ENCODE measurements around the gene CHRM1. TPM values are rescaled to one million over a fixed set of nuclear protein-coding genes. Genes with fewer than 3 reads are reported as not detected.

Gene CHRM1
- total RNA-seq, 2 experiments from 2014 or later, result not detected

DNA sequence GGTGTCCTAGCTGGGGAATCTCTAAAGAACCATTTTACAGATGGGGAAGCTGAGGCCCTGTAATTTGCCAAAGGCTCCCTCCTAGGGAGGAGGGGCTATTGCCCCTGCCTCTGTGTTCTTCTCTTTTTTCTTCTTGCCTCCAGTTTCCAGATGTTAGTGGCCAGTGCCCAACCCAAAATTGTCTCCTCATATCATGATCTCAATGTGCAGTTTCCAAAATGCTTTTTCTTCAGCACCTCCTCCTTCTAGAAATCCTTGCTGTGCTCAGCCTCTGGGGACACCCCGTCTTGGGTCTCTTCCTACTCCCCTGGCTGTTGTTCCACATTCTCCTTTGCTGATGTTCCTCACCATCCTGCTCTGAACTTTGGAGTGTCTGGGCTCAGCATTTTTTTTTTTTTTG is 9.5 kb upstream of the CHRM1 start:
- Histone ChIP-seq H3K36me3 (ENCODE audit: insufficient read depth, low read length) (no peaks in the 10 kb centered on the region), H3K79me2 (ENCODE audit: insufficient read depth, low read depth, low read length) (no peaks in the 10 kb centered on the region), H3K27ac (ENCODE audit: low read depth, low read length, poor library complexity, severe bottlenecking) (no peak overlapping the region), H3K9me2 (ENCODE audit: insufficient read depth, low read length) (no peaks in the 10 kb centered on the region), H3K4me2 (ENCODE audit: low read length) (no peak overlapping the region), H3K4me3 (ENCODE audit: low read depth, low read length, poor library complexity, severe bottlenecking) (no peak overlapping the region), H2AFZ (ENCODE audit: low read length) (no peak overlapping the region), H3K9me3 (ENCODE audit: low read length) (no peaks in the 10 kb centered on the region), H3K4me1 (ENCODE audit: insufficient read depth, low read length, poor library complexity, severe bottlenecking) (no peaks in the 10 kb centered on the region), H4K20me1 (ENCODE audit: insufficient read depth, low read length) (no peaks in the 10 kb centered on the region)
- no peak for DNase-seq (ENCODE audit: low spot score)
- intact Hi-C loops (cut with micrococcal nuclease; ENCODE audit: unreplicated experiment), result no loop called here
- no peak for TF ChIP-seq EZH2phosphoT487 (IDR thresholded peaks at IDR 0.05; ENCODE audit: borderline replicate concordance, low read depth, low read length)
- ChIA-PET CTCF (ENCODE audit: unreplicated experiment) (no interaction called here), POLR2A (interaction anchor here (0.7 kb wide), 1 partner anchor 1532 kb away, joined by 3 read pairs; no protein-coding TSS in a partner anchor)
- no TSS peak for BruUV-seq (replicated peaks)

DNA sequence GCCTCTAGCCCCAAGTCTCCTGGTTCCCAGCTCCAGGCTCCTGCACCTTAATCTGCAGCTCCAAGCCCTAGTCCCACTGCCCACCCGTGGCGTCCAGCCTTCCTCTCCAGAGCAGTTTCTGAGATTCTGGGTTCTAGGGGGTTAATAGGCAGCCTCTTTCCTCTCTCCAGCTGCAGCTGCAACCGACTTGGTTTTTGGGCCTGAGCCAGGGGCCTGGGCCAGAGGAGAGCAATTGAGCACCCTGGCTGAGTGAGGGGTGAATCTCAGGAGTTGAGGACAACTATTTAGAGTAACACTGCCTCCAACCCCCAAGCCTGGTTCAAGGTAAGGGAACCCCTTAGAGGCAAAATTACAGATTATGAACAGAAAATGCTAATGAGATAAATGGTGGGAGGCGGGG is 9.0 kb upstream of the CHRM1 start:
- no peaks in the 10 kb centered on the region for H3K36me3 ChIP-seq (ENCODE audit: insufficient read depth, low read length)
- no peak for DNase-seq (ENCODE audit: low spot score)
- no peak overlapping the region for H3K4me3 ChIP-seq (ENCODE audit: low read depth, low read length, poor library complexity, severe bottlenecking)
- no peaks in the 10 kb centered on the region for H3K9me2 ChIP-seq (ENCODE audit: insufficient read depth, low read length)
- ChIA-PET POLR2A (no interaction called here), CTCF (ENCODE audit: unreplicated experiment) (no interaction called here)
- no peaks in the 10 kb centered on the region for H3K79me2 ChIP-seq (ENCODE audit: insufficient read depth, low read depth, low read length)
- intact Hi-C loops (cut with micrococcal nuclease; ENCODE audit: unreplicated experiment), result no loop called here
- no peaks in the 10 kb centered on the region for H3K4me1 ChIP-seq (ENCODE audit: insufficient read depth, low read length, poor library complexity, severe bottlenecking)
- no peak overlapping the region for H2AFZ ChIP-seq (ENCODE audit: low read length)
- H3K9me3 ChIP-seq (ENCODE audit: low read length), result no peaks in the 10 kb centered on the region
- BruUV-seq (replicated peaks), result no TSS peak
- H3K4me2 ChIP-seq (ENCODE audit: low read length), result no peak overlapping the region
- no peaks in the 10 kb centered on the region for H4K20me1 ChIP-seq (ENCODE audit: insufficient read depth, low read length)
- TF ChIP-seq, protein P1, sequence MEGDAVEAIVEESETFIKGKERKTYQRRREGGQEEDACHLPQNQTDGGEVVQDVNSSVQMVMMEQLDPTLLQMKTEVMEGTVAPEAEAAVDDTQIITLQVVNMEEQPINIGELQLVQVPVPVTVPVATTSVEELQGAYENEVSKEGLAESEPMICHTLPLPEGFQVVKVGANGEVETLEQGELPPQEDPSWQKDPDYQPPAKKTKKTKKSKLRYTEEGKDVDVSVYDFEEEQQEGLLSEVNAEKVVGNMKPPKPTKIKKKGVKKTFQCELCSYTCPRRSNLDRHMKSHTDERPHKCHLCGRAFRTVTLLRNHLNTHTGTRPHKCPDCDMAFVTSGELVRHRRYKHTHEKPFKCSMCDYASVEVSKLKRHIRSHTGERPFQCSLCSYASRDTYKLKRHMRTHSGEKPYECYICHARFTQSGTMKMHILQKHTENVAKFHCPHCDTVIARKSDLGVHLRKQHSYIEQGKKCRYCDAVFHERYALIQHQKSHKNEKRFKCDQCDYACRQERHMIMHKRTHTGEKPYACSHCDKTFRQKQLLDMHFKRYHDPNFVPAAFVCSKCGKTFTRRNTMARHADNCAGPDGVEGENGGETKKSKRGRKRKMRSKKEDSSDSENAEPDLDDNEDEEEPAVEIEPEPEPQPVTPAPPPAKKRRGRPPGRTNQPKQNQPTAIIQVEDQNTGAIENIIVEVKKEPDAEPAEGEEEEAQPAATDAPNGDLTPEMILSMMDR (conservative IDR thresholded peaks at IDR 0.05; ENCODE audit: low read length), result no peak
- TF ChIP-seq EZH2phosphoT487 (IDR thresholded peaks at IDR 0.05; ENCODE audit: borderline replicate concordance, low read depth, low read length), result no peak
- H3K27ac ChIP-seq (ENCODE audit: low read depth, low read length, poor library complexity, severe bottlenecking), result no peak overlapping the region

DNA sequence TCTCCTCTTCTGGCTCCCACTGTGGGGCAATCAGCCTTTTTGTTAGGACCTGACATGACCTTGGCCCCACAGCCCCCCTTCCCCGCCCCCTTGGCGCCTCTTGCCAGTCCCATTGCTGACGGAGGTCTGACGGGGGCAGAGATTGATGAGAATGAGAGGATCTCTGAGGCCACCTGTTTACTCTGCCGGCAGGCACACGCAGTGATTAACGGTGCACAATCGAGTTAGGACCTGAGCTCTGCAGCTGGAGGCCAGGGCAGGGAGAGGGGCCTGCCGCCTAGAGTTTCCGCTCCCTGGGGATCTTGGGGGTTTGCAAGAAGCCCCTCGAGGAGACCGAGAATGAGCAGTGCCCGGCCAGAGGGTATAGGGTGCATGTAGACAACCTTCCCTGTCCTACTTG is 6.8 kb upstream of the CHRM1 start:
- Histone ChIP-seq H3K4me3 (ENCODE audit: low read depth, low read length, poor library complexity, severe bottlenecking) (no peak overlapping the region), H4K20me1 (ENCODE audit: insufficient read depth, low read length) (no peaks in the 10 kb centered on the region), H3K9me2 (ENCODE audit: insufficient read depth, low read length) (no peaks in the 10 kb centered on the region), H3K36me3 (ENCODE audit: insufficient read depth, low read length) (no peaks in the 10 kb centered on the region), H3K79me2 (ENCODE audit: insufficient read depth, low read depth, low read length) (no peaks in the 10 kb centered on the region), H2AFZ (ENCODE audit: low read length) (no peak overlapping the region), H3K27ac (ENCODE audit: low read depth, low read length, poor library complexity, severe bottlenecking) (no peak overlapping the region), H3K4me1 (ENCODE audit: insufficient read depth, low read length, poor library complexity, severe bottlenecking) (no peaks in the 10 kb centered on the region), H3K9me3 (ENCODE audit: low read length) (no peaks in the 10 kb centered on the region), H3K4me2 (ENCODE audit: low read length) (no peak overlapping the region)
- intact Hi-C loops (cut with micrococcal nuclease; ENCODE audit: unreplicated experiment), result no loop called here
- CTCF ChIA-PET (ENCODE audit: unreplicated experiment), result no interaction called here
- POLR2A ChIA-PET, result no interaction called here
- DNase-seq (ENCODE audit: low spot score), result no peak
- TF ChIP-seq, protein P1 (conservative IDR thresholded peaks at IDR 0.05; ENCODE audit: low read length), result no peak
- no TSS peak for BruUV-seq (replicated peaks)
